GM19452 (cell line): Measurements from ENCODE around the gene METTL13.
A peak's percentile ranks its signal among the peaks of the same experiment; 100 is the strongest.

Source experiments
- ATAC-seq: cut with Tn5 transposase; IDR thresholded peaks from one replicate; pipeline ENCODE4 v1.9.1; 2021; ENCODE audit not compliant: unreplicated experiment

Gene METTL13

DNA sequence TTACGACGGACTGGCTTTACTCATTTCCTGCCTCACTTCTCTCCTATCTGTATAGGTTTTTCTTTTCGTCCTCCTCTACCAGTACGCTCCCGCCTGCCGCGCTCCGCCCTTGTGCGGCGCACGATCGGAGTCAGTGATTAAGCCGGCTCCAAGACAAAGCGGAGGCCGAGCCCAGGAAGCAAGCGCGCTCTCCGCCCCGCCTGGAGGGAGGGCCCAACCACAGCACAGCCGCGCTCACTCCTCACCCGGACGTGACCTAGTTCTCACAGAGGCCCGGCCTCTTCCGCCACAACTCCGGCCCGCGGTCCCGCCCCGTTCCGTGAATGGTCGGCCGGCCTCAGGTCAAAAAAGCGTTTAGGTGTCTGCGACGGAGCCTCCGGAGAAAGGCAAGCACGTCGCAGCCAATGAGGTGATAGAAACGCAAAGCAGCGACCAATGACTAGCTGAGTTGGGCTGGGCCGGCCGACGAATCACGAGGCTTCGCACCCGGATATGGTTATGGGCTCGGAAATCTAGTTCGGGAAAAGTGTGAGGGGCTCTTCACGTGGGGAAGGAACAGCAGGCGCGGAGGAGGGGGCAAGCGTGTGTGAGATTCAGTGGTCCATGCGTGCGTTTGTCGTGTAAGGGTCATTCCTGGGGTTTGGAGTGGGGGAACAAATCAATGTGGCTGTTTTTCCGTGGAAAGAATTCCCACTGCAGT lies at the start of gene METTL13:
TSS of gene METTL13 (plus strand) at position 485 of the 700 bp plus-strand sequence. CDS start 308 bp downstream, outside the sequence.
- ATAC-seq, result peak; percentile 99

DNA sequence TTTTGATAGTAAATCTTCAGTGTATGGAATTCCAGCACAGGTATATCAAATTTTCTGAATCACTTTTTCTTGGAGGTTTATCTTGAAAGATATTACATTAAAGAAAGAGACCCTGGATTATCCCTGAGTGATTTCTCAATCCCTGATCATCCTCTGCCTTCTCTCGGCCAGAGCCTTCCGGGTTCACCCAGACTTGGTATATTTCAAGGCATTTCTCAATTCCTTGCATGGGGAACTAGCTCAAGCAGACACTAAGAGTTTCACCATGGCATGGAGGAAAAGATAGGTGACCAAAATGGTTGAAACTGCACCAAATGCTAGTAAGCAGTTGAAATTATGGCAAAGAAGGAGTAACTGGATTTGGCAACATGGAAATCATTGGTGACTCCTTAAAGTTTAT lies 45.3 kb upstream of the METTL13 start:
- no peak for ATAC-seq

DNA sequence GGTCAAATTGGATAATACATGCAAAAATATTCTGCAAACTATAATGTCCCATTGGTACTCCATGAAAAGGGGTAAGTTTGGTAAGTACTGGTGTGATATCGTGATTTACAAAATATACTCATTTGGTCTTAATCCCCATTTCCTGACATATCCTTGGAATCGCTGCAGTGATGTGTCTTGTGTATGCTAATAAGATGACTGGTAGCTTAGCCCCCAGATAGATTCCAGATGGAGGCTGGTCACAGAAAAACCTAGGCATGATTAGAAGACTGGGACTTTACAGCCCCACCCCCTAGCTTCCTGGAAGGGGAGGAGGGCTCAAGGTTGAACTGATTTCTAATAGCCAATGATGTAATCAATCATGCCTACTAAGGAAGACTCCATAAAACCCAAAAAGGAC lies 42.5 kb upstream of the METTL13 start:
- no peak for ATAC-seq

DNA sequence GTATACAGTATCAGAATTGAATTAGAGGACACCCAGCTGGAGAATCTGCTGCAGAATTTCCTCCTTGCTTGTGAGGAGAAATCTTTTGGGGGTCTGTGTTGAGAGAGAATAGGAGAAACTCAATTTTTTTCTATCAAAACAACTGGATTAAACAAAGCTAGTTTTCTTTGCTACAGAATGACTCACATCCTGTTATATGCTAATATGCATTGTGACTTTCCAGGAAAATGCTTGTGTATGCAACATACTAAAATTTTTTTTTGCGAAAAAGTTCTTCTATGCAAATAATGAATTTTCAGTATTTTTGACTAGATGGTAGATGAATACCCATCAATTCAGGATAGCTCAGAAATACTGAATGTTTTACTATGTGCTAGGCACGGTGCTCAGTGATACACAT lies 41.8 kb upstream of the METTL13 start:
- no peak for ATAC-seq

DNA sequence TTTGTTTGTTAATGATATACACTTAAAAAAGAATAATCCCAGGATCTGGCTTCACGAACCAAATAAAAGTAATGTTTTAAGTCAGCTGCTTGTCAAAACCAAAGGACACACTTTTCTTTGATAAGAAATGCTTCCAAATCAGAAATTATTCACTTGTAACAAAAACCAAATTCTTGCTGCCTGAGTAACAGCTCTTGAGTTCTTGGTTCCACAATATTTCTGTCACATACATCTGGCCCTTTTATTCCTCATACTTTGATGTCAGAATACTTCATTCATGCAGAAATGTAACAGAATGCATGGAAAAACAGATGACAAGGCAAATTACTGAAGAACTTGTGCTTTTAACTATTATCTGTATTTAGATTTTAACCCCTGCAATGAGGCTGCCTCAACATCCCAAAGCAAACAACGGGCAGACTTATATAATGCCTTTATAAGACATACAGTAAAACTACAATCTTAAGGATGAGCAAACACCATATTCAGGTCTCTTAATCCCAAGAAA lies 41.0 kb upstream of the METTL13 start:
- ATAC-seq, result no peak

DNA sequence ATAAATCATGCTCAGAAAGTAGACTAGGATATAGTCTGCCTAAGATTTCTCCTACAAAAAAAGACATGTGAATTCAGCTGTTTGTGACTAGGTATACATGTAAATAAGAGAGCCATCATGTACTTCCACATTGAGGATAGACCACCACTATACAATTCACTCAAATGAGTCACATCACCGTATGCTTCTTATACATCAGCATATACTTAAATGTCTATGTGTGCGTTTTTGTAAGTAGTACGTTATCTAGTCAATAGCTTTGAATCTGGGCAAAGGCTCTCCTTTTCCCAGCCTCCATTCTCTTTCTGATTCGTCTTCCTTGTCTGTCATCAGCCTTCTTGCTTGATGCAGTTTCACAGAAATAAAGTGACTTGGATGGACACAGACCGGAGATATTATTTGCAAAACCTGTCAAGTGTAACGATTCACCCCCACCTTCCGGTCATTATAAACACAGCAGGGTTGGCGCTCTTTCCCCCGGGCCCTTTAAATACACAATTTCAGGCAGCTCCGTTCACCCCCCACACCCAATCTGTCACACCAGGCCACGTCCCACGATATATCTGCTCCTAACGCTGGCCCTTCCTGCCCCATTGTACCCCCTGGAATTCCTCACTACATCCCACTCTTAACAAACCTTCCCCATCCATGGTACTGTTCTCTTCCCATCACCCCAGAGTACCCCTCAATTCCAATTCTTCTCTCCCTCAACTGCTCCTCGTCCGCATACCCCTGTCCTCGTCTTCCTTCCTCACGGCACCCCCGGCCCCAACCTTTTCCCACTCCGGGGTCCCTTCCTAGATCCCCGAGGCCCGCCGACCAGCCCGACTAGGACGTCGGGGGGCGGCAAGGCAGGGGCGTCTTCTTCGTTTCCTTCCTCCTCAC lies 40.2 kb upstream of the METTL13 start:
- peak; percentile 36 for ATAC-seq

DNA sequence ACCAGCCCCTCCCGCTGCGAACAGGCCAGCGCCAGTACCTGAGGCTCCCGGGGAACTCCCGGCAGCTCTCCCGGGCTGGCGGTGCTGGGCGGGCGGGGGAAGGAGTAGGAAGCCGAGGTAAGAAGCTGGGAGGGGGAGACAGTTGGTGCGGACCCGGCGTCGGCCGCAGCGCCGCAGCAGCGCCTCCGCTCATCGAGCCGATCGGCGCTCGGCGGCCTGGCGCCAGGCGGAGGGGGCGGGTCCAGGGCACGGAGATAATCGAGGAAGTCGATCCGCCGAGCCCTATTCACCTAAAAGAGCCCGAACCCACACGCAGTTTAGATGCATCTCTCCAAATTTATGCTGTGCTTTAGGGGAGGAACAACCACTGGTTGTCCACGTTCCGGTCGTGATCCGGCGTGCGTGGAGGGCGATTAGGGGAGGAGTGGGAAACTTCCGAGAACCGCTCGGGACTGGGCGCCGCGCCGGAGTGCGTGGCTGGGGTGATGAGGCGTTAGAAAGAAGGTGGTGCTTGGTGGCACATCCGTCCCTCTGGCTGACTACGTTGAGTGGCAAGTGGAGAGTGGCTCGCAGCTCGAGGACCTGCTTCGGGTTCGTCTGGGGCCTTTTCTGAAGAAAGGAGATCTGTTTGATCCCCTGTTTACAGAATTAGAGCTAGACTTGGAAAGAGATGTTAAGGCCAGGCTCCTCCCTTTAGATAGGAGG lies 39.4 kb upstream of the METTL13 start, which contains the start of gene VAMP4:
TSS of gene VAMP4 (minus strand) at position 194 of the 705 bp plus-strand sequence. CDS start 3,651 bp downstream, outside the sequence.
- ATAC-seq, result peak; percentile 91

GRCh38 chr1:171742577-171742922 lies 38.9 kb upstream of the METTL13 start:
- peak; percentile 1 for ATAC-seq

GRCh38 chr1:171743081-171743870 lies 38.2 kb upstream of the METTL13 start:
- no peak for ATAC-seq

DNA sequence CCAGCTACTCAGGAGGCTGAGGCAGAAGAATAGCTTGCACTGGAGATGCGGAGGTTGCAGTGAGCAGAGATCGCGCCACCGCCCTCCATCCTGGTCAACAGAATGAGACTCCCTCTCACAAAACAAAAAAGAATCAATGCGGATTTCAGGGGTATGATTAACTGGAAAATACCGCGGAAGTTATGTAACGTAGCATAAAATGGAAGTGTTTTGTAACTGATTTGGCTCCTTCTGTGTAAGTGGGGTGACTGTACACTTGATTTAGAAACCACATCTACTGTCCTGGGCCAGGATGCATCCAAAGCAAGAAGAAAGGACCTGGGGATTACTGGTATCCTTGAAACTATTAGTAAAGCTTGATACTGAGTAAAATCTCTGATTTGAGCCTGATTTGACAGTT lies 36.5 kb upstream of the METTL13 start:
- no peak for ATAC-seq

DNA sequence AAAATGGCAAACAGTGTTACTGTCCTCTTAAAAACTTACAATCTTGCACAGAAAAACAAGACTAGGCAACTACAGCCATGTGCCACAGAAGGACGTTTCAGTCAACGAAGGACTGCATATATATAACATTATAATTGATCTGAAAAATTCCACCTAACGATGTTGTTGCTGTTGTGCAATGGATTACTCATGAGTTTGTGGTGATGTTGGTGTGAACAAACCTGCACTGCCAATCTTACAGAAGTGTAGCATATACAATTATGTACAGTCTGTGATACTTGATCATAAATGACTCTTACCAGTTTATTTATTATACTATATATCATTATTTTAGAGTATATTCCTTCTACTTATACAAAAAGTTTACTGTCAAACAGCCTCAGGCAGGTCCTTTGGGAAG lies 32.8 kb upstream of the METTL13 start:
- ATAC-seq, result no peak

DNA sequence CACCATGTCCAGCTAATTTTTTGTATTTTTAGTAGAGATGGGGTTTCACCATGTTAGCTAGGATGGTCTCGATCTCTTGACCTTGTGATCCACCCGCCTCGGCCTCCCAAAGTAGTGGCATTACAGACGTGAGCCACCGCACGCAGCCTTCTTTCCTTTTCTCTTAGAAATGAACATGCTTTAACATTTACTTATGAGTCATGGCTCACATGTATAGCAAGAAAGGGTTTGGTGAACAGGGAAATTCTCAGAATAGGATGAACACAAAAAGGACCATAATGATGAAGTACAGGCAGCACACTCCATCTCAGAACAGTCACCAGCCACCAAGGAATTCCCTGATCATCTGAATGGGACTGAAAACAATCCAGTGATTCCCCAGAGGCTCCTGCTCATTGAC lies 30.2 kb upstream of the METTL13 start:
- ATAC-seq, result no peak

- no peak for ATAC-seq
These were observed 28.3 kb upstream of the METTL13 start for GRCh38 chr1:171753182-171753581.

DNA sequence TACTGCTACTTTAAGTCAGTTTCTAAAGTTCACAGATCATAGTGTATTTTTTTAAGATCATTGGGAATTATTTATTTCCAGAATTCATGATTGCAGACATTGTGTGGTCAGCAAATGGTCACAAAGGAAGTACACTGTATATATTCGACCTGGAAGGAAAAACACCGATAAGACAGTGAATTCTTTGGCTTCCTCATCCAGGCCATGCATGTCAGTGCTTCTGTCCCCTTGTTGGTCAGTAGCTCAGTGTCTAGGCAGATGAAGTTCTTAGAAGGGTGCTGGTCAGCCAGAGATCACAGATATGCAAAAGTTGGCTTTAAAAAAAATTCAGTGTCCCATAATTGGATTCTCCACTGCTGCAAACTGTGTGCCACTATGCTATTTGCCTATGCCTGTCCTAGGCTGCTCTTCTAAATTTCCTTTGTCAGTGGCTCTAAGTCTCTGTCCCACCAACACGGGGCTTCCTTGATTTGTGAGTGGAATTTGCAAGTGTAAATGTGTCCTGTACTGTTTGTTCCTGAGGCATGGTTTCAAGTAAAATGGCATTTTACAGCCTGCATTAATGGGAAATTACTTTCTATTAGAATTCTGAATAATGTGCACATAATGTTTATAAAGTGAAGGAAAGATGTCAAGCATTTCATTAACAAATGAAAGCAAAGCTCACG lies 27.6 kb upstream of the METTL13 start:
- ATAC-seq, result no peak

GRCh38 chr1:171754353-171754705 lies 27.1 kb upstream of the METTL13 start:
- ATAC-seq, result no peak

DNA sequence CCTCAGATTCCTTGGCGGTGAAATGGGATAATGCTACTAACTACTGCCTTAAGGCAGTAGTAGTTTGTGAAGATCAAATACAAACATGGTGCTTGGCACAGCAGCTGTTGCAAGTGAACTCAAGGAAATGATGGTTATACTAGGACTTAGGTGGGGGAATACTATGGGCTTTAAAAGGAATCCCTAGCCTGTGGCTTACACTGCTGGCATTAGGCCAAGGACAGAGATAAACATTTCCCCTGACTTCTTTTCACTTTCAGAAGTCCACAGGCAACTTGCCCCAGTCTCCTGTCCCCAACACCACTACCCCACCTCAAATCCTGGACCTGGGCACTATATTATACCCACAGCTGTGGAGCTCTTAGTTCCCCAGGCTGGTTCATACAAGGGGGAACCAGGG lies 26.5 kb upstream of the METTL13 start:
- ATAC-seq, result no peak

GRCh38 chr1:171756856-171757255 lies 24.6 kb upstream of the METTL13 start:
- no peak for ATAC-seq

DNA sequence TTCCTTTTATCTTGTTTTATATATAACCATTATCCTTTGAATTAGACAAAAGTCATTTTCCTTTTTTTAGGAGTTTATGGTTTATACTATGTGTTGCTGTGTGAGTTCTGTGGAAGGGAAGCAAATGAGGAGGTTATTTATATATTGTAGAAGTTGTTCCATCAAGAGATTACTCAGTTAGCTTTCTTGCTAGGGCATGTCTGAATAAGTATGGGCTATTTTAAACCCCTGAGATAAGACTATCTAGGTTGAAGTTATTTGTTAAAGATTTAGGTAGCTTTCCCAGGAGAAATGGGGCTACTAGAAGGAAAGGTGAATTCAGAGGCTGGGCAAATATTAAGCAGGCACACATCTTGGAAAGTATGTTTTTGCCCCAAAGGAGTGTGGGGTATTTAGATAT lies 23.4 kb upstream of the METTL13 start:
- no peak for ATAC-seq

GRCh38 chr1:171762143-171762563 lies 19.3 kb upstream of the METTL13 start:
- no peak for ATAC-seq

DNA sequence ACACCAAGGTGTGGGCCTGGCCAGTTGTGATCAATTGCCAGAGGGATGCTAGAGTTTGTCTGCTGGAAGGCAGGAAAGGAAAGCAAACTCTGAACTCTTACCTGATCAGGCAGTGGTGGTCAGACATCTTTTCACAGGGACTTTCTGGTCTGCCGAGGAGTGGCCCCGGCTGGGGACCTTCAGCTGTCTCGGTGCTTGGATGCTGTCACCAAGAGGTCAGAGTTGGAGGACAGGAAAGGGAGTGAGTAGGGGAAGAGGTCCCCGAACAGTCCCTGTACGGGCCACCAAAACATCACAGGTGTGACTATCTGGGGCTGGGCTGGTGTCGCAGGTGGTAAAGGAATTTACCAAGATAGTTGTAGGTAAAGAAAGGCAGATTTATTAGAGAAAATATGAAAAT lies 17.7 kb upstream of the METTL13 start:
- no peak for ATAC-seq
